ENCODE results near the gene OIP5.

Gene OIP5

GRCh38 chr15:41340189-41340695 is 7.9 kb upstream of the OIP5 start (continued):
- no peak for TF ChIP-seq TOX (CRISPR knock-in tag; IDR thresholded peaks at IDR 0.05; ENCODE audit: borderline replicate concordance)

- TF ChIP-seq TSHZ2 (CRISPR knock-in tag; IDR thresholded peaks at IDR 0.05) (no peak), ZNF70 (CRISPR knock-in tag; IDR thresholded peaks at IDR 0.05) (no peak), SNAI2 (CRISPR knock-in tag; IDR thresholded peaks at IDR 0.05) (no peak), OSR1 (CRISPR knock-in tag; IDR thresholded peaks at IDR 0.05) (no peak), BACH2 (CRISPR knock-in tag; IDR thresholded peaks at IDR 0.05; ENCODE audit: borderline replicate concordance) (no peak), TOX (CRISPR knock-in tag; IDR thresholded peaks at IDR 0.05; ENCODE audit: borderline replicate concordance) (no peak), ZNF8 (CRISPR knock-in tag; IDR thresholded peaks at IDR 0.05) (no peak), GLIS3 (CRISPR knock-in tag; IDR thresholded peaks at IDR 0.05) (no peak), ZFP3 (CRISPR knock-in tag; IDR thresholded peaks at IDR 0.05) (no peak), ESRRG (CRISPR knock-in tag; IDR thresholded peaks at IDR 0.05) (no peak), CSDC2 (CRISPR knock-in tag; IDR thresholded peaks at IDR 0.05) (no peak), CSRNP3 (CRISPR knock-in tag; IDR thresholded peaks at IDR 0.05) (no peak), ISL1 (CRISPR knock-in tag; IDR thresholded peaks at IDR 0.05) (no peak), ARNTL (CRISPR knock-in tag; IDR thresholded peaks at IDR 0.05; ENCODE audit: borderline replicate concordance, low read depth) (no peak), CREB5 (CRISPR knock-in tag; IDR thresholded peaks at IDR 0.05; ENCODE audit: low read depth) (no peak), PPARA (CRISPR knock-in tag; IDR thresholded peaks at IDR 0.05; ENCODE audit: borderline replicate concordance) (no peak)
- no peak for ATAC-seq
These were observed 5.5 kb upstream of the OIP5 start for GRCh38 chr15:41337631-41338522.

- ATAC-seq = no peak
- TF ChIP-seq ZNF70 (CRISPR knock-in tag; IDR thresholded peaks at IDR 0.05) = no peak
- no peak for TF ChIP-seq ISL1 (CRISPR knock-in tag; IDR thresholded peaks at IDR 0.05)
- TF ChIP-seq TCF4 (CRISPR knock-in tag; IDR thresholded peaks at IDR 0.05; ENCODE audit: borderline replicate concordance) = no peak
- no peak for TF ChIP-seq ZC3H10 (CRISPR knock-in tag; IDR thresholded peaks at IDR 0.05)
- no peak for TF ChIP-seq SNAI2 (CRISPR knock-in tag; IDR thresholded peaks at IDR 0.05)
- TF ChIP-seq GLIS3 (CRISPR knock-in tag; IDR thresholded peaks at IDR 0.05) = no peak
- TF ChIP-seq ZNF8 (CRISPR knock-in tag; IDR thresholded peaks at IDR 0.05) = no peak
These were observed 4.7 kb upstream of the OIP5 start for GRCh38 chr15:41337047-41337446.

- ATAC-seq = no peak
- no peak for TF ChIP-seq ZFP30 (CRISPR knock-in tag; IDR thresholded peaks at IDR 0.05)
- TF ChIP-seq SNAI2 (CRISPR knock-in tag; IDR thresholded peaks at IDR 0.05) = no peak
- no peak for TF ChIP-seq CSRNP3 (CRISPR knock-in tag; IDR thresholded peaks at IDR 0.05)
- no peak for TF ChIP-seq ZFP3 (CRISPR knock-in tag; IDR thresholded peaks at IDR 0.05)
- TF ChIP-seq GLIS3 (CRISPR knock-in tag; IDR thresholded peaks at IDR 0.05) = no peak
- TF ChIP-seq TOX (CRISPR knock-in tag; IDR thresholded peaks at IDR 0.05; ENCODE audit: borderline replicate concordance) = no peak
- no peak for TF ChIP-seq ZNF565 (CRISPR knock-in tag; conservative IDR thresholded peaks at IDR 0.05; ENCODE audit: low read depth)
- no peak for TF ChIP-seq ARNTL (CRISPR knock-in tag; IDR thresholded peaks at IDR 0.05; ENCODE audit: borderline replicate concordance, low read depth)
- TF ChIP-seq CREB5 (CRISPR knock-in tag; IDR thresholded peaks at IDR 0.05; ENCODE audit: low read depth) = no peak
- no peak for TF ChIP-seq TSHZ2 (CRISPR knock-in tag; IDR thresholded peaks at IDR 0.05)
- no peak for TF ChIP-seq ZNF8 (CRISPR knock-in tag; IDR thresholded peaks at IDR 0.05)
- TF ChIP-seq PPARA (CRISPR knock-in tag; IDR thresholded peaks at IDR 0.05; ENCODE audit: borderline replicate concordance) = no peak
- no peak for TF ChIP-seq ZC3H10 (CRISPR knock-in tag; IDR thresholded peaks at IDR 0.05)
- no peak for TF ChIP-seq ISL1 (CRISPR knock-in tag; IDR thresholded peaks at IDR 0.05)
- no peak for TF ChIP-seq CSDC2 (CRISPR knock-in tag; IDR thresholded peaks at IDR 0.05)
- no peak for TF ChIP-seq ZNF70 (CRISPR knock-in tag; IDR thresholded peaks at IDR 0.05)
These were observed 4.2 kb upstream of the OIP5 start for GRCh38 chr15:41336549-41336948.

Data from SK-N-SH treated with all-trans-retinoic acid at 6 μM for 48 hours (cell line).